Measurements from ENCODE around the gene TMEM91. TPM values are rescaled to one million over a fixed set of nuclear protein-coding genes. Genes with fewer than 3 reads are reported as not detected.
A peak's percentile ranks its signal among the peaks of the same experiment; 100 is the strongest.
"Not testable (repeated sequence)": the region's sequence is repeated elsewhere in the genome, so short reads cannot be mapped to it uniquely, and the experiment has no call there.

TMEM91 gene
- total and polyA plus RNA-seq, 2 of the 8 experiments (the other 6 are each of a cell fraction or from before 2014, with no cell fraction given) = 5.3 to 7.4 TPM

GRCh38 chr19:41377977-41378709 is 1.8 kb downstream of the TMEM91 start (continued):
- TF ChIP-seq RAD21 (IDR thresholded peaks at IDR 0.05 in 1 of 2, conservative IDR thresholded peaks at IDR 0.05 in 1 of 2; ENCODE audit: low read depth in 2 of 2, low read length in 2 of 2) (peak; percentile 15 to 47; a peak in 2 of 4 replicates), BACH1 (IDR thresholded peaks at IDR 0.05; ENCODE audit: low read length) (no peak)

GRCh38 chr19:41381536-41381935 is 5.2 kb downstream of the TMEM91 start:
- ChIA-PET POLR2A (ENCODE audit: partially characterized antibody) (interaction anchor here (0.6 to 2.4 kb wide), 4 partner anchors 8 to 148 kb away, joined by 3 to 7 read pairs (median 3); no protein-coding TSS in a partner anchor), CTCF (ENCODE audit: partially characterized antibody) (interaction anchor here (1.1 kb wide), 2 partner anchors 13 to 189 kb away, joined by 3 read pairs; no protein-coding TSS in a partner anchor)
- not testable (repeated sequence) for H3K79me2 ChIP-seq (ENCODE audit: control insufficient read depth in 1 of 2, insufficient read depth in 2 of 2, low read length in 2 of 2); H4K5ac ChIP-seq (ENCODE audit: insufficient read length, low read depth, low read length); H3K9ac ChIP-seq (replicated peaks in 1 of 4; ENCODE audit: extremely low read depth in 1 of 4, low read depth in 3 of 4, low read length in 3 of 4); H2AFZ ChIP-seq (ENCODE audit: low read length); DNase-seq (ENCODE audit: low read depth in 1 of 2, low spot score in 2 of 2); FAIRE-seq; H3K23ac ChIP-seq (ENCODE audit: insufficient read length); H4K20me1 ChIP-seq (replicated peaks in 1 of 2; ENCODE audit: control insufficient read depth in 1 of 2, insufficient read depth in 2 of 2, low read length in 2 of 2); H3K27me3 ChIP-seq (replicated peaks in 1 of 4; ENCODE audit: control insufficient read depth in 3 of 4, extremely low read depth in 1 of 4, insufficient read depth in 3 of 4, low read length in 3 of 4); H3K36me3 ChIP-seq (ENCODE audit: control insufficient read depth in 2 of 4, insufficient read depth in 4 of 4, low read length in 3 of 4); H4K91ac ChIP-seq (replicated peaks; ENCODE audit: insufficient read length, low read length); H2AK5ac ChIP-seq (ENCODE audit: low read depth, low read length); H2BK15ac ChIP-seq (ENCODE audit: low read length); H3K14ac ChIP-seq (ENCODE audit: insufficient read length); H2BK20ac ChIP-seq (ENCODE audit: low read length); H2BK120ac ChIP-seq (replicated peaks; ENCODE audit: low read depth, low read length); H2BK5ac ChIP-seq (ENCODE audit: low read depth, low read length); H3K27ac ChIP-seq (ENCODE audit: low read depth, low read length); H3K4me3 ChIP-seq (ENCODE audit: extremely low read depth in 1 of 4, insufficient read depth in 2 of 4, low read depth in 3 of 4, low read length in 4 of 4); H3K56ac ChIP-seq (replicated peaks; ENCODE audit: insufficient read length, low read depth, low read length); H3K4me1 ChIP-seq (replicated peaks in 1 of 4; ENCODE audit: control insufficient read depth in 3 of 4, insufficient read depth in 4 of 4, low read length in 3 of 4); H3K9me3 ChIP-seq (ENCODE audit: insufficient read depth in 2 of 2, low read depth in 1 of 2, low read length in 1 of 2); H3K4me2 ChIP-seq (ENCODE audit: insufficient read depth in 1 of 2, low read depth in 2 of 2, low read length in 2 of 2); H2BK12ac ChIP-seq (ENCODE audit: low read depth, low read length); H3K18ac ChIP-seq (ENCODE audit: extremely low read depth, low read length); H3K23me2 ChIP-seq (ENCODE audit: low read depth, low read length); H3K4ac ChIP-seq (replicated peaks; ENCODE audit: insufficient read length, low read depth, low read length); H4K8ac ChIP-seq (ENCODE audit: extremely low read depth, insufficient read depth, low read length); H3K79me1 ChIP-seq (ENCODE audit: low read depth, low read length)
- 93% methylated on average over 8 of the region's 8 CpGs; no CpG with 5 or more reads in 1 of the 2 experiments for WGBS, 2 experiments (ENCODE audit: extremely low coverage in 1 of 2, insufficient coverage in 1 of 2, insufficient read length in 1 of 2, insufficient replicate concordance in 2 of 2, low coverage in 1 of 2, low lambda C conversion rate in 2 of 2, missing lambda C conversion rate in 1 of 2)

Data from H1 (cell line).